Activated T-helper 2 cell treated with anti-CD3 and anti-CD28 coated beads, Interferon-gamma antibody, Interleukin-2, Interleukin-4, amounts not matched to agents 10 μg/mL and 5 μg/mL and 100 μg/mL, durations not matched to agents 14 hours and 24 hours and 36 hours (primary cell): Measurements from ENCODE around the gene FSTL4. TPM values are rescaled to one million over a fixed set of nuclear protein-coding genes. Genes with fewer than 3 reads are reported as not detected.

Experiments used
- DNase-seq: peaks from one replicate; pipeline ENCODE4 v3.0.0; 2021; ENCODE audit warnings: low spot score
- H3K27ac Mint-ChIP-seq: one replicate; pipeline ENCODE4 v1.8.0; 2021; ENCODE audit warnings: mixed read lengths
- H3K27me3 Mint-ChIP-seq: one replicate; pipeline ENCODE4 v1.8.0; 2021; ENCODE audit warnings: low read depth, mixed read lengths
- H3K36me3 Mint-ChIP-seq: one replicate; pipeline ENCODE4 v1.8.0; 2021; ENCODE audit warnings: low read depth, mixed read lengths
- H3K4me1 Mint-ChIP-seq: one replicate; pipeline ENCODE4 v1.8.0; 2021; ENCODE audit warnings: low read depth, mixed read lengths
- H3K4me3 Mint-ChIP-seq: one replicate; pipeline ENCODE4 v1.8.0; 2021; ENCODE audit warnings: low read depth, mild to moderate bottlenecking, moderate library complexity, mixed read lengths
- H3K9me3 Mint-ChIP-seq: one replicate; pipeline ENCODE4 v1.8.0; 2021; ENCODE audit warnings: mixed read lengths
- intact Hi-C: fragments of 100-400 bp; cut with micrococcal nuclease; formaldehyde crosslinking; loops from one replicate; pipeline ENCODE4 v1.15.1; 2023
- total RNA-seq: library from RNA; stranded (reverse); gene quantifications from 2 replicates; pipeline ENCODE4 v1.2.3, GENCODE V29; 2022

The FSTL4 gene
- total RNA-seq, result 2.1 and 2.5 TPM in 2 replicates

GRCh38 chr5:133612249-133612860, at the start of gene FSTL4:
Gene FSTL4, minus strand, starts transcription at chr5:133612541.
- Mint-ChIP-seq H3K9me3 (no peaks in the 10 kb centered on the region), H3K36me3 (no peaks in the 10 kb centered on the region), H3K4me1 (peaks cover 5% of the 10 kb centered on the region), H3K27me3 (peaks cover 70% of the 10 kb centered on the region), H3K4me3 (peak within 1 kb of the TSS; percentile 38), H3K27ac (no peak within 1 kb of the TSS)
- DNase-seq, result no peak
- intact Hi-C loops, result no loop called here

- Mint-ChIP-seq H3K9me3 (no peaks in the 10 kb centered on the region), H3K4me1 (no peaks in the 10 kb centered on the region), H3K36me3 (no peaks in the 10 kb centered on the region), H3K27ac (no peak overlapping the region), H3K27me3 (peaks cover 11% of the 10 kb centered on the region), H3K4me3 (no peak overlapping the region)
- intact Hi-C loops, result no loop called here
- DNase-seq, result no peak
Observed at GRCh38 chr5:133661389-133661788, 49.0 kb upstream of the FSTL4 start.

- intact Hi-C loops, result no loop called here
- Mint-ChIP-seq H3K27me3 (peaks cover 11% of the 10 kb centered on the region), H3K4me1 (no peaks in the 10 kb centered on the region), H3K4me3 (no peak overlapping the region), H3K9me3 (no peaks in the 10 kb centered on the region), H3K27ac (no peak overlapping the region), H3K36me3 (no peaks in the 10 kb centered on the region)
- no peak for DNase-seq
Observed at GRCh38 chr5:133658327-133658726, 46.0 kb upstream of the FSTL4 start.

- Mint-ChIP-seq H3K4me1 (no peaks in the 10 kb centered on the region), H3K27me3 (peaks cover 16% of the 10 kb centered on the region), H3K4me3 (no peak overlapping the region), H3K36me3 (no peaks in the 10 kb centered on the region), H3K9me3 (no peaks in the 10 kb centered on the region), H3K27ac (no peak overlapping the region)
- no peak for DNase-seq
- intact Hi-C loops, result no loop called here
Observed at GRCh38 chr5:133657036-133657435, 44.7 kb upstream of the FSTL4 start.

- H3K36me3 Mint-ChIP-seq, result no peaks in the 10 kb centered on the region
- H3K9me3 Mint-ChIP-seq, result no peaks in the 10 kb centered on the region
- H3K4me1 Mint-ChIP-seq, result no peaks in the 10 kb centered on the region
- DNase-seq, result no peak
- H3K4me3 Mint-ChIP-seq, result no peak overlapping the region
- intact Hi-C loops, result no loop called here
- H3K27ac Mint-ChIP-seq, result no peak overlapping the region
- peaks cover 17% of the 10 kb centered on the region for H3K27me3 Mint-ChIP-seq
Observed at GRCh38 chr5:133655966-133656365, 43.6 kb upstream of the FSTL4 start.

- no peaks in the 10 kb centered on the region for H3K36me3 Mint-ChIP-seq
- H3K27ac Mint-ChIP-seq, result no peak overlapping the region
- no peaks in the 10 kb centered on the region for H3K4me1 Mint-ChIP-seq
- H3K27me3 Mint-ChIP-seq, result peaks cover 19% of the 10 kb centered on the region
- intact Hi-C loops, result no loop called here
- H3K4me3 Mint-ChIP-seq, result no peak overlapping the region
- no peak for DNase-seq
- no peaks in the 10 kb centered on the region for H3K9me3 Mint-ChIP-seq
Observed at GRCh38 chr5:133653760-133654049, 41.4 kb upstream of the FSTL4 start.

- no peaks in the 10 kb centered on the region for H3K36me3 Mint-ChIP-seq
- DNase-seq, result no peak
- no peak overlapping the region for H3K27ac Mint-ChIP-seq
- no peaks in the 10 kb centered on the region for H3K4me1 Mint-ChIP-seq
- intact Hi-C loops, result no loop called here
- H3K4me3 Mint-ChIP-seq, result no peak overlapping the region
- no peaks in the 10 kb centered on the region for H3K9me3 Mint-ChIP-seq
- H3K27me3 Mint-ChIP-seq, result peaks cover 16% of the 10 kb centered on the region
Observed at GRCh38 chr5:133652951-133653759, 40.8 kb upstream of the FSTL4 start.

- Mint-ChIP-seq H3K27me3 (peaks cover 34% of the 10 kb centered on the region), H3K4me3 (no peak overlapping the region), H3K9me3 (no peaks in the 10 kb centered on the region), H3K36me3 (no peaks in the 10 kb centered on the region), H3K4me1 (no peaks in the 10 kb centered on the region), H3K27ac (no peak overlapping the region)
- DNase-seq, result no peak
- intact Hi-C loops, result no loop called here
Observed at GRCh38 chr5:133644000-133644865, 31.9 kb upstream of the FSTL4 start.

GRCh38 chr5:133643365-133643764, 31.0 kb upstream of the FSTL4 start:
- intact Hi-C loops, result no loop called here
- H3K27ac Mint-ChIP-seq, result no peak overlapping the region
- H3K9me3 Mint-ChIP-seq, result no peaks in the 10 kb centered on the region
- H3K36me3 Mint-ChIP-seq, result no peaks in the 10 kb centered on the region
- peaks cover 31% of the 10 kb centered on the region for H3K27me3 Mint-ChIP-seq
- no peak for DNase-seq
- H3K4me3 Mint-ChIP-seq, result no peak overlapping the region
- H3K4me1 Mint-ChIP-seq, result no peaks in the 10 kb centered on the region

- no peaks in the 10 kb centered on the region for H3K4me1 Mint-ChIP-seq
- no peaks in the 10 kb centered on the region for H3K36me3 Mint-ChIP-seq
- DNase-seq, result no peak
- peaks cover 36% of the 10 kb centered on the region for H3K27me3 Mint-ChIP-seq
- H3K27ac Mint-ChIP-seq, result no peak overlapping the region
- no peaks in the 10 kb centered on the region for H3K9me3 Mint-ChIP-seq
- intact Hi-C loops, result no loop called here
- H3K4me3 Mint-ChIP-seq, result no peak overlapping the region
Observed at GRCh38 chr5:133642153-133642722, 29.9 kb upstream of the FSTL4 start.

- intact Hi-C loops, result no loop called here
- H3K27me3 Mint-ChIP-seq, result peaks cover 36% of the 10 kb centered on the region
Observed at GRCh38 chr5:133641683-133642082, 29.3 kb upstream of the FSTL4 start.

GRCh38 chr5:133639850-133640528, 27.6 kb upstream of the FSTL4 start:
- H3K27ac Mint-ChIP-seq, result no peak overlapping the region
- no peaks in the 10 kb centered on the region for H3K36me3 Mint-ChIP-seq
- intact Hi-C loops, result no loop called here
- DNase-seq, result no peak
- no peaks in the 10 kb centered on the region for H3K9me3 Mint-ChIP-seq
- peaks cover 26% of the 10 kb centered on the region for H3K27me3 Mint-ChIP-seq
- H3K4me1 Mint-ChIP-seq, result no peaks in the 10 kb centered on the region
- no peak overlapping the region for H3K4me3 Mint-ChIP-seq

More at GRCh38 chr5:133641683-133642082, 29.3 kb upstream of the FSTL4 start:
- H3K4me1 Mint-ChIP-seq, result no peaks in the 10 kb centered on the region
- no peaks in the 10 kb centered on the region for H3K36me3 Mint-ChIP-seq
- no peak for DNase-seq
- H3K4me3 Mint-ChIP-seq, result no peak overlapping the region
- no peak overlapping the region for H3K27ac Mint-ChIP-seq
- H3K9me3 Mint-ChIP-seq, result no peaks in the 10 kb centered on the region
